NCI-H446 (cell line): ENCODE measurements around the gene CEP85.
A peak's percentile ranks its signal among the peaks of the same experiment; 100 is the strongest.
"Not testable (repeated sequence)": the region's sequence is repeated elsewhere in the genome, so short reads cannot be mapped to it uniquely, and the experiment has no call there.

Source experiments
- DNase-seq, 2 experiments: peaks; one replicate each; lab custom pipeline; 2025; lab: John Stamatoyannopoulos, UW

The CEP85 gene

DNA sequence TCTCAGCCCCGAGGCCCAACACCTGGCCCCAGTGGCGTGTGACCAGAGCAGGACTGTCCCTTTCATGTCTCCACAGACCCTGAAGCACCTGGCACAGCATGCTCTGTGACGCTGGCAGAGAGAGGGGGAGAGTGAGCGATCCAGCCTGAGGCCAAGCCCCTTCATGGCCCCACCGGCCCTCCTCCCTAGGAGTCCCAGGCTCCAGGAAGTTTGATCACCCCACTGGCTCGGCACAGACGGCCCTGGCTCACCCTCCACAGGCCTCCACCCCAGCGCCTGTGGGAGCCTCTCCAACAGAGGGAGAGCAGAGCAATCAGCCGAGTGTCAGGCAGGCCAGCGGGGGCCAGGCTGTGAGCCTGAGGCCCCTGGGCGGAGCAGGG, 56.9 kb downstream of the CEP85 start:
- DNase-seq: no peak

DNA sequence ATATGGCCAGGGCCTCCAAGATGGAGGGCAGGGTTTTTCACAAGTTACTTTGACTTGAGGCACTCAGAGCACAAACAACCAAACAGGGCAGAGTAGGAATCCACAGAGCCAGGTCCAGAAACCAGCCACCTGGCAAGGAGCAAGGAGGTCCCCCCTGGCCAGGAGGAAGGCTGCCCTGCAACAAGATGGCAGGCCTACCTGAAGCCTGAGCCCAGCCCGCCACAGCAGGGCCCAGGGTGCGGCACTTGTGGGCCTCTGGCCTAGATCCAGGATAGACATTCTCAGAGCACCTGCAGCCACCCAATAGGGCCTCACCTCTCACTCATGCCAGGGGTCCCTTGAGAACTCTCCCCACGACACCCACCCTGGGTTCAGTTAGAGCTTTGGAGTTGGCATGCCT, 57.4 kb downstream of the CEP85 start:
- DNase-seq: no peak

- DNase-seq: no peak
Observed at GRCh38 chr1:26291939-26292338, 57.9 kb downstream of the CEP85 start.

DNA sequence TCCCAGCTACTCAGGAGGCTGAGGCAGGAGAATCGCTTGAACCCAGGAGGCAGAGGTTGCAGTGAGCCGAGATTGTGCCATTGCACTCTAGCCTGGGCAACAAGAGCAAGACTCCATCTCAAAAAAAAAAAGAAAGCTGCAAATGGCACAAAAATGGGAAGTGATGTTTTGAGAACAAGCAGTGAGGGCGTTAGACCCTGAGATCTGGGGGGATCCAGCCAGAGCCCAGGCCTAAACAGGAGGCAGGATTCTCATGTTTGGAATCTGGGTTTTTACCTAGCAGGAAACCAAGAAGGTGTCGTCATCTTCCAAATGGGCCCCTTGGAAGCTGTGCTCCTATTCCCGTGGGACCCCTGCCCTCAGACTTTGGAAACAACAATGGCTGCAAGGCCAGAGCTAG, 58.7 kb downstream of the CEP85 start:
- DNase-seq: not testable (repeated sequence)

DNA sequence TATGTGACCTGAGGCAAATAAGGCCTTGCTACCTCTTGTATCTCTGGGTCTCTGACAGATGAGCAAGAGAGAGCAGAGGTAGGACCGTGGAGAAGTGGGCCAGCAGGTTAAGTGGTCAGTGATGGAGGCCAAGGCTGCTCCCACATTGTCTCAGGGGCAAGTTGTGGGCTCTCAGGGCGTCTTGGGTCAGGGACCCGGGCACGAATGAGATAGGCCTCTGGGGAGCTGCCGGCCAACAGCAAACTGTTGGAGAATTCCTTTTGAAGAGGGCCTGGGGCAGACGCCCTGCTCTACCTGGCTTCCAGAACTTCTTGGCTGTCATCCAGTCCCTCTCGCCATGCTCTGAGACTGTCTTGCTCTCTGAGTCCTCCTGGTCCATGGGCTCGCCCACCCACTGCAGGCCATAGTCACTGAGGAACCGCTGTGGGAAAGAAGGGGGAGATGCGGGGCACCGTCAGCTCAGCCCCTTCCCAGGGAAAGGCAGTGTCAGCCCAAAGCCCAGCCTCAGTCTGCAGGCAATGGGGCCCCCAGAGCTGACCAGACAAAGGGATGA, 60.0 kb downstream of the CEP85 start:
- DNase-seq: no peak

GRCh38 chr1:26295194-26296138, 61.5 kb downstream of the CEP85 start:
- no peak for DNase-seq

DNA sequence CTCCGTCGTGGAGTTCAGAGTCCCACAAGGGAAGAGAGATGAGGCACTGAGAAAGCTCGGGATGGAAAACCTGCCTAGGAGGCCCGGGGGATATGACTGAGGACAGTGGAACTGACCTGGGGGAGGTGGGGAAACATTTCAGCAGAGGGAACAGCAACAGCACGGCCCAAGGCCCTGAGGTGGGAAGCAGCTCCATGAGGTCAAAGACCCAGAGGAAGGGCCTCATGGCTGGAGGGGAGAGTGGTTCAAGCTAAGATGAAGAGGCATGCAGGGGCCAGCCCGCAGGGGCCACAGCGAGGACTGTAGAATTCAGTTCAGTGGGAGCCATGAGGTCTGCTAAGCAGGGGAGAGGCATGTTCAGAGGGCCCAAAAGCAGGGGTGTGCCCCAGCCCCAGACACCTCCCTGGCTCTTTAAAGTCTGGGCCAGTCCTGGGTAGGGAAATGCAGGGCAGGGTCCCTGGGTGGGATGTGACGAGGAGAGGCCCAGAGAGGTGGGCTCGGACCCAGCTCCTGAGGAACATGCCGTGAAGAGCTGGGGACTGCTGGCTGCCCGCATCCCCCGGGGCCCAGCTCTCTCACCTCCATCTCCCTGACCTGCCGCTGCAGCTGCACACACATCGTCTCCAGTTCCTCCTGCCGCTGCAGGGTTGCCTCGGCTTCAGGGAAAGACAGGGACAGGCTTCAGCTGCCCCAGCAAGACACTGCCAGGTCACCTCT, 62.5 kb downstream of the CEP85 start:
- DNase-seq: no peak

DNA sequence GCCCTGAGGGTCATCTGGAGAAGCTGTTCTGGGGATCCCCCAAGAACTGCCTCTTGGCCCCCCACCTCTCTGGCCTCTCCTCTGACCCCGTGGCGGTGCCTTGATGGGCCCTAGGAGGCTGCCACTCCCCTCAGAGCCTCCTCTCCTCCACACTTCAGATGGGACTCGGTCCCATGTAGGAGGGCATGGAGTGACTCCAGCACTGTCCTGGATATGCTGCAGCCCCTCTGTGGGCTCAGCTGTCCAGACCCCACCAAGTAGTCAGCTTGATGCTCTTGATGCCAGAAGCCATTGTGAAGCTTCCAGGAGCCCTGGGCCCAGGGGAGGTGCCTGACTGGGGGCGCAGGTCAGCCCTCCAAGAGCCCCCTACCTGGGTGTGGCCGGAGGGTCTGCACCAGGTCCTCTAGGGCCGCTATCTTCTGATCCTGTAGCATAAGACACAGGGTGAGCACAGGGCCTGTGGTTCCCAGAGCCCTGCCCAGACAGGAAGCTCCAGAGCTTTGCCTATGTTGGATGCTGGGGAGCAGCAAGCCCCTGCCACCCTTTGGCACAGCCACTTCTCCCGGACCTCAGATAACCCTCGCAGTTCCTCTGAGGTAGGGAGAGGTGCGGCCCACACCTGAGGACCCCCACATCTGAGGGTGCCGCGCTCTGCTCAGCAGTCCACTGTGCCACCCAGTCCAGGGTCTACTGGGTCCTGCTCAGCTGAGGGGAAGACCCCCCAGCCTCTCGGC, 63.2 kb downstream of the CEP85 start:
- DNase-seq: no peak

DNA sequence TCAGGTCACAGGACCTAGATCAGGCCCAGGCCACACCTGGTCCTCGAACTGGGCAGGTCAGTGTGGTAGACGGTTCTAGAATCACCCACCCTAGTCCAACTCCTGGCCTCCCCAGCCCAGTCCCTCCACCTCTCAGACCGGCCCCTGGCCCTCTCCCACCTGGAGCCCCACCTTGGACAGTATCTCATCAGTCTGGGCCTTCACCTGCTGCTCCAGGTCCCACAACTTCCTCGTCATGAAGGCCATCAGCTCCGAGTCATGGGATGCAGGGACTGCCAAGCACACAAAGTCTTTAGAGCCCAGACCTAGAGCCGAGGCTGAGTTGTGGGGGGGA, 63.8 kb downstream of the CEP85 start:
- DNase-seq: no peak

GRCh38 chr1:26300578-26301275, 66.7 kb downstream of the CEP85 start:
- DNase-seq: no peak

GRCh38 chr1:26302733-26303405, 68.9 kb downstream of the CEP85 start:
- no peak for DNase-seq

GRCh38 chr1:26305667-26306289, 71.8 kb downstream of the CEP85 start:
- DNase-seq: no peak

DNA sequence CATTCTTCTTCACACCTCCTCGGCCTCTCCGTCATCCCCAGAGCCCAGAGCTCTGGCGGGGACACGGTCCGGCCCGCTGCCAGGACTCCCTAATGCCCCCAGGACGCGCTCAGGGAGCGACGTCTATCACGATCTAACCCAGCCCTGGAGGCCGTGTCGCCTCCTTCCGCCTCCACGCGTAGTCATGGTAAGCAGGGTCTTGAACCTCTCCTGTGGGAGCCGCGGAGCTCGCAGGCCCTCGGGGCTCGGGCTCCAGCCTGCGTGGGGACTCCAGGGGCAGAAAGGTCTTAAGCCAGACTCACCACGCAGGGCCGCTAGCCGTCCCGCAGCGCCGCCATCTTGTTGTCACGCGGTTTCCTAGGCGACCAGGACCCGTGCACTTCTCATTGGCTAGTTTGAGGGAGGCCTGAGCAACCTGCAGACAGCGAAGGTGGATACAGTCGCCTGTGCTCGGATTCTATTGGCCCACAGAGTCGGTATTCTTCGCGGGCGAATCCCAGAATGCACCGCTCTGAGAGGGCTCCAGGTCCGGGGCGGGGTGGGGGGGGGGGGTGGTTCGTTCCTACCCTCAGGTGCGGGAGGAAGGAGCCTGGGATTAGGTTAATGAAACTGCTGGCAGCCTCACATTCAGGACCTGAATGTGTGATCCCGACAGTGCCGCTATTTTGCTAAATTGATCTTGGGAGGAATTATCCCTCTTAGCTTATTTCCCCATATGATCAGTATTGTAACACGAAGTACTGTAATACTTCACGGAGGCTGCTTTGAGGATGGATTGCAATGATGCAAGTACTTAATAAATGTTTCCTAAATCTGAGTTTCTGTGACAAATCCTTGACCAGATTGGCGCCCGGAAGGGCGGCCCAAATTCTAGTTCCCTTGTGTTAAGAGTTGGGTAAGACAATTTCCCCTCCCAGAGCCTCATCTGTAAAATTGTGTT, 72.6 kb downstream of the CEP85 start, which contains the start of gene UBXN11:
UBXN11 (minus strand) TSS at position 347 of the 940 bp plus-strand sequence. CDS start 3,753 bp downstream, outside the sequence.
- peak; percentile 81 to 94 for DNase-seq

DNA sequence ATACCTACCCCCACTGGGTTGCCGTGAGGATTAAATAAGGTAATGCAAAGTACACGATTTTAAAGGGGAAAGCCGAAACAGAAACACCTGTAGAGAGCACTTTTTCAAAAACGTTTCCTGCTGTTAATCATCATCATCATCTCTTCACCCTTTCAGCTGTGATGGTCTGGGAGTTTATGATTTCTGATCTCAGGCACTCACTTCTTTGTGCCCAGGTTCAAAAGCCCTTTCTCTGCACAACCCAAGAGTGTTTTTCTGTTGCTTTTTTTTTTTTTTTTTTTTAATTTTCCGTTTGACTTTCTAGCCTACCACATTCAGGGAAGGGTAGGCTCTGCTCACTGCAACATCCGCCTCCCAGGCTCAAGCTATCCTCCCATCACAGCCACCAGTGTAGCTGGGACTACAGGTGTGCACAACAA, 73.4 kb downstream of the CEP85 start:
- no peak for DNase-seq

DNA sequence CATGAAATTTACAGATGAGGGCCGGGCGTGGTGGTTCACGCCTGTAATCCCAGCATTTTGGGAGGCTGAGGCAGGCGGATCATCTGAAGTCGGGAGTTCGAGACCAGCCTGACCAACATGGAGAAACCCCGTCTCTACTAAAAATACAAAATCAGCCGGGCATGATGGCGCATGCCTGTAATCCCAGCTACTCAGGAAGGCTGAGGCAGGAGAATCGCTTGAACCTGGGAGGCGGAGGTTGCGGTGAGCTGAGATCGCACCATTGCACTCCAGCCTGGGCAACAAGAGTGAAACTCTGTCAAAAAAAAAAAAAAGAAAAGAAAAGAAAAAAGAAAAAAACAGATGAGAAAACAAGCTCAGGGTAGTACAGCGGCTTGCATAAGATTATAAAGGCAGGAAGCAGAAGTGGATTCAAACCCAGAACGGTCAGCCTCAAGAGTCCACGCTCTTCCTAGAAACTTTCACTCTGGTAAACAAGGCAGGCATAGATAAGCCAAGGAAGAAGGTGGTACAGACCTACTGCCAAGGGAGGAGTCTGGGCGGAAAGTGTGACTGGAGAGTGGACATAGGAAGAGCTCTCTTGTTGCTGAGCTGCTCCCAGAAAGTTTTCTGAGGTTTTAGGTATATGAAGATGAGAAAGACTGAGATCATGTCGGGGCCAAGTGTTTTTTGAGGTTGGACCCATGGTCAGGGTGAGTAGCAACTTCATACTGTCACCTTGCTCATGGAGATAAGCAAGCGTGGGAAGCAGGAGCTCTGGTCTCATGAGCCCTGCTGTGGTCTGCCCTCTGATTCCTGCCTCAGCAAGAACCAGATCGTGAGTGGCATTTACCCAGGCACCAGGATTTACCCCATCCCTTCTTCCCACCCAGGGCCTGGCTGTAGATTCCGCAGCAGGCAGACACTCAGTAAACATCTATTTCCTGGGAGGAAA, 74.2 kb downstream of the CEP85 start:
- not testable (repeated sequence) for DNase-seq

DNA sequence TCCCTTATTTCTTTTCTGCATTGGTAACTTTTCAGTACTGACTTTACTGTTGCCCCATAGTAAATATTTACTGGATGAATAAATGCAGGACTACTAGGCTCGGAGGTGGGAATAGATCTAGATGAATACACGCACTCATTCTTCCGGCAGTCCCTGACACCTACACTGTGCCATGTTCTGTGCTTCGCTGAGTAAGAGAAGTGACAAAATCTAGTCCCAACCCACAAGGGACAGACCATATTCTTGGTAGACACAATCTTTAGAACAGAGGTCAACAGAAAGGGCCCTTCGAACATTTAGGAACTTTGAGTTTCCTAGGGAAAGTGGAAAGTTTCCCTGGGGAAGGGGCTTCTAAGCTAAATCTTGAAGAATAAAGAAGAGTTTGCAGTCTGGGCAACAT, 80.5 kb downstream of the CEP85 start:
- no peak for DNase-seq

DNA sequence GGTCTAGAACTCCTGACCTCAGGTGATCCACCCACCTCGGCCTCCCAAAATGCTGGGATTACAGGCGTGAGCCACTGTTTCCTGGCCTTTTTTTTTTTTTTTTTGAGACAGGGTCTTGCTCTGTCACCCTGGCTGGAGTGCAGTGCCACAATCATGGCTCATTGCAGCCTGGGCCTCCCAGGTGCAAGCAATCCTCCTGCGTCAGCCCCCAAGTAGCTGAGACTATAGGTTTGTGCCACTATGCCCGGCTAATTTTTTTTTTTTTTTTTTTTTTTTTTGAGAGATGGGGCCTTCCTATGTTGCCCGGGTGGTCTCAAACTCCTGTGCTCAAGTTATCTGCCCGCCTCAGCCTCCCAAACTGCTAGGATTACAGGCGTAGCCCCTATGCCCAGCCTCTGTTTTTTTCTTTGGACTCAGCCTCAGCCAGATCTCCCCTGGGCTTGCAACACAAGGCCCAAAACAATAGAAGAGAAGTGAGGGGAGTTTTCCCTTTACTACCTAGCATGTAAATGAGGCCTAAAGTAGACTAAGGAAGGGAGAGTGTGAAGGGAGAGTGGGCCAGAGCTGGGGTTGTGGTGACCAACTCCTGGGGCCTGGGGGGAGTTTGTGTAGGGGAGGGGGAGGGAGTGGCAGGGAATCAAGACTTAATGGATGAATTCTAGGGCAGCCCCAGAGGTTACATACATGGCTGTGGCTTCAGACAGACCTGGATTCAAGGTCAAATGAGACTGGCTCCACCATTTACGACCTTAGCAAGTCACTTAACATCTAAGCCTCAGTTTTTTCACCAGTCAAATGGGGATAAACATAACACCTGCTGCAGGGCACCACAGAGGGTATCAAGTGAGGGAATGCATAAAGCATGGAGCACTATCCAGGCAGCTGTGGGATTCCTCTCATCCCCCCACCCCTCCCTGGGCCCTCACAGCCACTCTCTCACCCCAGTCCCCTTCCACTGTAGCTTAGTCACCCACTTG, 82.2 kb downstream of the CEP85 start:
- no peak for DNase-seq
